ENCODE results near the gene GASK1A. TPM values are rescaled to one million over a fixed set of nuclear protein-coding genes. Genes with fewer than 3 reads are reported as not detected.

The GASK1A gene
- total and polyA plus RNA-seq, 2 donors from 2014 or later: 2.3 to 7.3 TPM

DNA sequence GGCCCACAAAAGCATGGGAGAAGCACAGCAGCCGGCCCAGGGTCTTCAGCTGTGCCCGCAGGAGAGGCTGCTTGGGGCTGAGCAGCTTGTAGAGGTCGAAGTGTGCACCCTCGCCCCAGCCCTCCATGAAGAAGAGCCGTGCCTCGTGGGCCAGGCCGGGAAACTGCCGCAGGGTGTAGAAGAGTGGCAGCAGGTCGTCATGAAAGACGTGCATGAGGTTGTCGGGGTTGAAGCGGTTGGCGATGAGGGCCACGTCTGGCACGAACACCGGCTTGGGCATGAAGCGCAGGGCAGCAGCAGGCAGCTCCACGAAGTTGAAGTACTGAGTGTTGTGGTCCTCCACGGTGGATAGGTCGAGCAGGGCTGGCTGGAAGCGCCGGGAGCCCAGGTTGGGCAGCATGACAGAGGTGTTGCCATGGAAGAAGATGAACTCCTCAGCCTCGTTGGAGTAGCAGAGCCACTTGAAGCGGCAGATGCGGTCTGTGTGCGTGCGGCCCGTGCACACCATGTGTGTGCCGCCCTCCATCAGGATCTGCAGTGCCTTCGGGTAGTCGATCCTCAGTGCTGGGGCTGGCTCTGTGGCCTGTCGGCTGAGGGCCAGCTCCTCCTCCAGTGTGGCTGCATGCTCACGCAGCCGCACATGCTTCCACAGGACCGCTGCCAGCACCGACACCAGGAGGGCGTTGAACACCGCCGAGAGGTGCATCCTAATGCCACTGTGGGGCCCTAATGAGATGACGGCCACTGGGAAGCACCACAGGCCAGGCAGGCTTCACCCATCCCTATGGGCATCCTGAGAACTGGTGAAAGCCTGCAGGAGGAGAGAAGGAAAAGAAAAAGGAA lies 101.8 kb downstream of the GASK1A start:
- Histone ChIP-seq H3K9me3 (ENCODE audit: control insufficient read depth in 2 of 3, insufficient read depth in 1 of 3, low read length in 3 of 3) (no peaks in the 10 kb centered on the region), H3K27me3 (ENCODE audit: control insufficient read depth, insufficient read depth, low read length) (no peaks in the 10 kb centered on the region), H3K27ac (ENCODE audit: low read depth in 2 of 2, low read length in 2 of 2) (no peak overlapping the region), H3K4me3 (ENCODE audit: low read length in 3 of 3) (no peak overlapping the region), H3K9ac (ENCODE audit: low read length in 3 of 3) (no peak overlapping the region), H3K36me3 (ENCODE audit: control insufficient read depth in 2 of 3, insufficient read depth in 3 of 3, low read length in 3 of 3) (peaks cover 2 to 14% (median 13%) of the 10 kb centered on the region in 3 donors), H3K4me1 (ENCODE audit: control insufficient read depth in 2 of 3, insufficient read depth in 2 of 3, low read depth in 1 of 3, low read length in 3 of 3) (no peaks in the 10 kb centered on the region)
- DNase-seq (no peak), FAIRE-seq (no peak)
- intact Hi-C loops (cut with DNase I): no loop called here
- TF ChIP-seq, protein P1, sequence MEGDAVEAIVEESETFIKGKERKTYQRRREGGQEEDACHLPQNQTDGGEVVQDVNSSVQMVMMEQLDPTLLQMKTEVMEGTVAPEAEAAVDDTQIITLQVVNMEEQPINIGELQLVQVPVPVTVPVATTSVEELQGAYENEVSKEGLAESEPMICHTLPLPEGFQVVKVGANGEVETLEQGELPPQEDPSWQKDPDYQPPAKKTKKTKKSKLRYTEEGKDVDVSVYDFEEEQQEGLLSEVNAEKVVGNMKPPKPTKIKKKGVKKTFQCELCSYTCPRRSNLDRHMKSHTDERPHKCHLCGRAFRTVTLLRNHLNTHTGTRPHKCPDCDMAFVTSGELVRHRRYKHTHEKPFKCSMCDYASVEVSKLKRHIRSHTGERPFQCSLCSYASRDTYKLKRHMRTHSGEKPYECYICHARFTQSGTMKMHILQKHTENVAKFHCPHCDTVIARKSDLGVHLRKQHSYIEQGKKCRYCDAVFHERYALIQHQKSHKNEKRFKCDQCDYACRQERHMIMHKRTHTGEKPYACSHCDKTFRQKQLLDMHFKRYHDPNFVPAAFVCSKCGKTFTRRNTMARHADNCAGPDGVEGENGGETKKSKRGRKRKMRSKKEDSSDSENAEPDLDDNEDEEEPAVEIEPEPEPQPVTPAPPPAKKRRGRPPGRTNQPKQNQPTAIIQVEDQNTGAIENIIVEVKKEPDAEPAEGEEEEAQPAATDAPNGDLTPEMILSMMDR (IDR thresholded peaks at IDR 0.05; ENCODE audit: borderline replicate concordance, extremely low read depth, insufficient read depth): no peak

DNA sequence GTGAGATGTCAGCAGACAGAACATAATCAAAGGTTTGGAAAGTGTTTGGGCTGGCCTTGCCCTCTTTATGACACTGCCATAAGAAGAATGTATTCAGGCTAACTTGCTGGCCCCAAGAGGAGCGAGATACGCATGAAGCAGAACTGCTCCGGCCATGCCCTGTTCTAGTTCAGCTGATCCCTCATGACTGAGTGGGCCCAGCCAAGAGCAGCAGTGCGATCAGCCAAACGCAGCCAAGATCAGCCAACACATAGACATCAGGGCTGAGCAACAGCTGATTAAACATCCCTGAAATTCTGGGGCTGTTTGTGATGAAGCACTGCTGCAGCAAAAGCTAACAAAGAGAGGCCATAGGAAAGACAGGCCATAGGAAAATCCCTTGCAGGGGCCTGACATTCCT lies 102.7 kb downstream of the GASK1A start:
- DNase-seq (no peak), FAIRE-seq (no peak)
- intact Hi-C loops (cut with DNase I): no loop called here
- no peaks in the 10 kb centered on the region for H3K9me3 ChIP-seq (ENCODE audit: control insufficient read depth in 2 of 3, insufficient read depth in 1 of 3, low read length in 3 of 3)
- H3K36me3 ChIP-seq (ENCODE audit: control insufficient read depth in 2 of 3, insufficient read depth in 3 of 3, low read length in 3 of 3): peaks cover 2 to 14% (median 13%) of the 10 kb centered on the region in 3 donors
- H3K9ac ChIP-seq (ENCODE audit: low read length in 3 of 3): no peak overlapping the region
- no peaks in the 10 kb centered on the region for H3K27me3 ChIP-seq (ENCODE audit: control insufficient read depth, insufficient read depth, low read length)
- H3K4me1 ChIP-seq (ENCODE audit: control insufficient read depth in 2 of 3, insufficient read depth in 2 of 3, low read depth in 1 of 3, low read length in 3 of 3): no peaks in the 10 kb centered on the region
- no peak overlapping the region for H3K27ac ChIP-seq (ENCODE audit: low read depth in 2 of 2, low read length in 2 of 2)
- TF ChIP-seq, protein P1 (IDR thresholded peaks at IDR 0.05; ENCODE audit: borderline replicate concordance, extremely low read depth, insufficient read depth): no peak
- H3K4me3 ChIP-seq (ENCODE audit: low read length in 3 of 3): no peak overlapping the region

DNA sequence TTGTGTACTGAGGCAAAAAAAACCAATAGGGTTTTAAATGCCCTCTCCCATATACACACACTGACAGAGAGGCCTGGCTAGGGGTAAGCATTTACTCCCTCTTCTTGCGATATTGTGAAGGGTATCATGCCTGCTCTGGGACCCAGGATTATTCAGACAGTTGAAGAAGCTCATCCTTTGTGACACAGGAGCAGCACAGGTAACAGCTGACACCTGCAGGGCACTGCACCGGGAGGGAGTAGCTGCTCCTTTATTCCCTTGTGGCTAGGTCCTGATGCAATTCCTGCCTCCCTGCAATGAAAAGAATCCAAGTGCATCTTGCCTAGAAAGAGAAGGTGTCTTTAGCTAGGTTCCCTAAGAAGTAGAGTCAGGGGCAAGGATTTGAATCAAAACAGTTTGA lies 103.3 kb downstream of the GASK1A start:
- Histone ChIP-seq H3K9ac (ENCODE audit: low read length in 3 of 3) (no peak overlapping the region), H3K4me3 (ENCODE audit: low read length in 3 of 3) (no peak overlapping the region), H3K36me3 (ENCODE audit: control insufficient read depth in 2 of 3, insufficient read depth in 3 of 3, low read length in 3 of 3) (peaks cover 2 to 14% (median 13%) of the 10 kb centered on the region in 3 donors), H3K9me3 (ENCODE audit: control insufficient read depth in 2 of 3, insufficient read depth in 1 of 3, low read length in 3 of 3) (no peaks in the 10 kb centered on the region), H3K27ac (ENCODE audit: low read depth in 2 of 2, low read length in 2 of 2) (no peak overlapping the region), H3K4me1 (ENCODE audit: control insufficient read depth in 2 of 3, insufficient read depth in 2 of 3, low read depth in 1 of 3, low read length in 3 of 3) (no peaks in the 10 kb centered on the region), H3K27me3 (ENCODE audit: control insufficient read depth, insufficient read depth, low read length) (no peaks in the 10 kb centered on the region)
- FAIRE-seq (no peak), DNase-seq (no peak)
- TF ChIP-seq, protein P1 (IDR thresholded peaks at IDR 0.05; ENCODE audit: borderline replicate concordance, extremely low read depth, insufficient read depth): no peak
- intact Hi-C loops (cut with DNase I): no loop called here

Measured in kidney (tissue), 14 donors.